Measurements from ENCODE around the gene AP2S1. TPM values are rescaled to one million over a fixed set of nuclear protein-coding genes. Genes with fewer than 3 reads are reported as not detected.

AP2S1 gene
- total RNA-seq, 2 donors from 2014 or later, result 32.2 to 49.1 TPM

DNA sequence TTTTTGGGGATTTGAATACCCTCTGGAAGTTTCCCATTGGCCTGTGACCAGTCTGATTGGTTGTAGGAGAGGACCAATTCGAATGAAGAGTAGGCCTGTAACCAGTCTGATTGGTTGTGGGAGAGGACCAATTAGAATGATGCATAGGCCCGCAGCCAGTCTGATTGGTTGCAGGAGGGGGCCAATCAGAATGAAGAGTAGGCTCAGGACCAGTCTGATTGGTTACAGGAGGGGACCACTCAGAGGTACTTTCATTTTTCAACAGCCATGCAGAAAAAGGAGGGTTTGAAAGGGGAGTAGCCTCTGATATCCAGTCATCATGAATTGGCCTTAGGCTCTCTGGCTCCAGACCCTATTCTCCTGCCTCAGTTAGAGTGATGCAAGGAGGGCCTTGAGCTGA is 31.8 kb downstream of the AP2S1 start:
- H3K36me3 ChIP-seq (replicated peaks in 1 of 2; ENCODE audit: insufficient read depth in 1 of 2, low read depth in 2 of 2), result no peaks in the 10 kb centered on the region
- H3K9me3 ChIP-seq, result no peaks in the 10 kb centered on the region
- no peak for ATAC-seq
- H3K4me3 ChIP-seq, result no peak overlapping the region
- no peak overlapping the region for H3K27ac ChIP-seq
- 60 to 92% methylated on average over 1 to 2 of the region's 2 CpGs for WGBS, 2 donors
- H3K4me1 ChIP-seq, result peaks cover 3% of the 10 kb centered on the region
- TF ChIP-seq, protein P1, sequence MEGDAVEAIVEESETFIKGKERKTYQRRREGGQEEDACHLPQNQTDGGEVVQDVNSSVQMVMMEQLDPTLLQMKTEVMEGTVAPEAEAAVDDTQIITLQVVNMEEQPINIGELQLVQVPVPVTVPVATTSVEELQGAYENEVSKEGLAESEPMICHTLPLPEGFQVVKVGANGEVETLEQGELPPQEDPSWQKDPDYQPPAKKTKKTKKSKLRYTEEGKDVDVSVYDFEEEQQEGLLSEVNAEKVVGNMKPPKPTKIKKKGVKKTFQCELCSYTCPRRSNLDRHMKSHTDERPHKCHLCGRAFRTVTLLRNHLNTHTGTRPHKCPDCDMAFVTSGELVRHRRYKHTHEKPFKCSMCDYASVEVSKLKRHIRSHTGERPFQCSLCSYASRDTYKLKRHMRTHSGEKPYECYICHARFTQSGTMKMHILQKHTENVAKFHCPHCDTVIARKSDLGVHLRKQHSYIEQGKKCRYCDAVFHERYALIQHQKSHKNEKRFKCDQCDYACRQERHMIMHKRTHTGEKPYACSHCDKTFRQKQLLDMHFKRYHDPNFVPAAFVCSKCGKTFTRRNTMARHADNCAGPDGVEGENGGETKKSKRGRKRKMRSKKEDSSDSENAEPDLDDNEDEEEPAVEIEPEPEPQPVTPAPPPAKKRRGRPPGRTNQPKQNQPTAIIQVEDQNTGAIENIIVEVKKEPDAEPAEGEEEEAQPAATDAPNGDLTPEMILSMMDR (IDR thresholded peaks at IDR 0.05), result no peak
- TF ChIP-seq POLR2A (IDR thresholded peaks at IDR 0.05), result no peak
- intact Hi-C loops (cut with DNase I), result no loop called here
- DNase-seq, result no peak
- no peaks in the 10 kb centered on the region for H3K27me3 ChIP-seq

DNA sequence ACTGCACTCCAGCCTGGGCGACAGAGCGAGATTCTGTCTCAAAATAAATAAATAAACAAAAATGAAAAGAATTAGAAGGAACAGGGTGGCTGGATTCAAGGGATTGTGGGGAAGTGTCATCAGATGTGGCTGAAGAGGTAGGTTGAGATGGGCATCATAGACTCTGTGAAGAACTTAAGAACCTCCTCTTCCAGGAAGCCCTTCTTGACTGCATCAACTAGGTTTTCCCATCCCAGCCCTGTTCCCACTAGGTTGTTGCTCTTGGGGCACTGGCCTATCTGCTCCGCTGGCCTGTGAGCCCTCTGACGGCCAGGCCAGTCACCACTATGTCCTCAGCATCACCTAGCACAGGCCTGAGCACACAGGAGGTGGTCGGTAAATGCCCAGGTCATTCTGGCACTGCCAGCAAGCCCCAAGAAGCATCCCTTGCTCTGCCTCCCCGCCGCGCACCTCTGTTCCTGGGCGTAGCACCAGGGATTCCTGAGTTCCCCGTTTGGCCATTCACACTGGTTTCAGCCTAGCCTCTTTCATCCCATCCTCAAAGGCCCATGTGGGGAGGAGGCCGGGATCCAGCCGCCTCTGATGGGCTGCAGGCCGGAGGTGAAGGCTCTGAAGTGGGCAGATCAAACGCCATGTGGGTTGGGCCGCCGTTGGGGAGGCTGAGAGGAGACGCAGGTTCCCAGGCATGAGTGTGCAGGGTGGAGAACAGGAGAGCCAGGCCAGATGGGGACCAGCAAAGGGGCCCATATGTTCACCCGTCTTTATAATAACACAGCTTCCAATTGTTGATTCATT is 34.6 kb downstream of the AP2S1 start:
- Histone ChIP-seq H3K27me3 (no peaks in the 10 kb centered on the region), H3K27ac (no peak overlapping the region), H3K36me3 (replicated peaks in 1 of 2; ENCODE audit: insufficient read depth in 1 of 2, low read depth in 2 of 2) (no peaks in the 10 kb centered on the region), H3K4me1 (peaks cover 4% of the 10 kb centered on the region), H3K9me3 (no peaks in the 10 kb centered on the region), H3K4me3 (no peak overlapping the region)
- no peak for TF ChIP-seq POLR2A (IDR thresholded peaks at IDR 0.05)
- TF ChIP-seq, protein P1 (IDR thresholded peaks at IDR 0.05), result no peak
- no peak for DNase-seq
- 78 to 82% methylated on average over 16 to 18 of the region's 18 CpGs for WGBS, 2 donors
- intact Hi-C loops (cut with DNase I), result no loop called here
- ATAC-seq, result no peak

DNA sequence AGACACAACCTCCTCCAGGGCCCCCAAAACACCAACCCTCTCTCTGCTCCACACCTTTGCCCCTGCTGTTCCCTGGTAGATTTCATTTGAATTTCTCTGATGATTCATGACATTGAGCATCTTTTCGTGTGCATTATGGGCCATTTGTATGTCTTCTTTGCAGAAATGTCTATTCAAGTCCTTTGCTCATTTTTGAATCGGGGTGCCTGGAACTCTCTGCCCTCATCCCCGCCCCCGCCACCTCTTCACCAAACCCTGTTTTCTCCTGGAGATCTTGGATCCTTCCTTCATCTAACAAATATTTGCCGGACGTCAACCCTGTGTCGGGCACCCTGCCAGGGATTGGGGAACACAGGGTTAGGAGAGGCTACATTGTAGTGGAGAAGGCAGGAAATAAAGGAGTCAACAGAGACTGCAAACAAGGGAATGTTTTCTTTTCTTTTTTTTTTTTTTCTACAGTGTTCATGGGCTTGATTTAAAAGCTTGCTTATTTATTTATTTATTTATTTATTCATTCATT is 36.7 kb downstream of the AP2S1 start:
- no peak overlapping the region for H3K27ac ChIP-seq
- 14 to 29% methylated on average over 7 of the region's 7 CpGs for WGBS, 2 donors

DNA sequence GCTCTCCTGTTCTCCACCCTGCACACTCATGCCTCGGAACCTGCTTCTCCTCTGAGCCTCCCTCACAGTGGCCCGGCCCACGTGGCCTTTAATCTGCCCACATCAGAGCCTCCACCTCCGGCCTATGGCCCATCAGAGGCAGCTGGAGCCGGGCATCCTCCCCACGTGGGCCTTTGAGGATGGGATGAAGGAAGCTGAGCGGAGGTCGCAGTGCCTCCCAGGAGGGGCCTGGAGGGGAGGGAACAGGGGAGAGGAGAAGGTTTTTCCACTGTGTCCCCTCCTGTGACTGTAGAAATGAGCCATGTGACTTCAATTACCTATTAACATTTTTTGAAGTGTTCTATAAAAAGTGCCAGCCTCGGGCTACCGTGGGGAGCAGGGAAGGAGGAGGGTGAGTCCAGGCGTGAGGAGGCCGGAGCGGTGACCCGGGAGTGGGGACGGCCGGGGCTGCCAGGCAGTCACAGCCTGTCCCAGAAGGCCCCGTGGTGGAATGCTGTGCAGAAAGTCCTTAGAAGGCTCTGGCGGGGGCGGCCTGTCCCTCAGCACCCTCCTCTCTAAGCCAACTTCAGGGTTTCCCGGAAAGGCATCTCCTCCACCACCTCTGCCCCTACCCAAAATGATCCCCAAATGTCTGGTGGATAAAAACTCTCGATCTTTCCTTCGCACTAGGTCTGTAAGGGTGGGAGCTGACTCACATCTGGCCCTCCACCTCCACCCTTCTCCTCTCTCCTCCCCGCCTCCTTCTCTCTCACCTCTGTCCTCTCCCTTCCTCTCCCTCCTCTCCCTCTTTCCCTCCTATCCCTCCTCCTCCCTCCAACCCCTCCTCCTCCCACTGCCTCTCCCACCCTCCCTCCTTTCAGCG is 37.4 kb downstream of the AP2S1 start:
- WGBS, 2 donors, result 66 to 78% methylated on average over 23 to 24 of the region's 24 CpGs
- ATAC-seq, result no peak

More for the DNA sequence above, 36.7 kb downstream of the AP2S1 start:
- DNase-seq, result peak; percentile 57 to 83 (median 72)
- Histone ChIP-seq H3K9me3 (no peaks in the 10 kb centered on the region), H3K4me1 (peaks cover 4% of the 10 kb centered on the region), H3K36me3 (replicated peaks in 1 of 2; ENCODE audit: insufficient read depth in 1 of 2, low read depth in 2 of 2) (no peaks in the 10 kb centered on the region), H3K27me3 (no peaks in the 10 kb centered on the region), H3K4me3 (no peak overlapping the region)
- no peak for TF ChIP-seq POLR2A (IDR thresholded peaks at IDR 0.05)
- TF ChIP-seq, protein P1 (IDR thresholded peaks at IDR 0.05), result no peak
- intact Hi-C loops (cut with DNase I), result no loop called here
- peak; percentile 83 for ATAC-seq

More for the DNA sequence above, 37.4 kb downstream of the AP2S1 start:
- Histone ChIP-seq H3K27me3 (no peaks in the 10 kb centered on the region), H3K9me3 (no peaks in the 10 kb centered on the region), H3K36me3 (replicated peaks in 1 of 2; ENCODE audit: insufficient read depth in 1 of 2, low read depth in 2 of 2) (no peaks in the 10 kb centered on the region), H3K27ac (no peak overlapping the region), H3K4me1 (peaks cover 4% of the 10 kb centered on the region), H3K4me3 (no peak overlapping the region)
- DNase-seq, result peak in 1 of 4 donors; percentile 21
- intact Hi-C loops (cut with DNase I), result no loop called here
- TF ChIP-seq POLR2A (IDR thresholded peaks at IDR 0.05), result no peak
- TF ChIP-seq, protein P1 (IDR thresholded peaks at IDR 0.05), result no peak

Data from body of pancreas (tissue), 4 donors.